NCI-H748 treated with DMSO at 0.1 percent for 48 hours (cell line): ENCODE data around the gene SYCP2.

Experiments used
- DNase-seq: peaks from one replicate; lab custom pipeline; 2025; lab: John Stamatoyannopoulos, UW

Gene SYCP2

GRCh38 chr20:59945175-59945574, 11.7 kb upstream of the SYCP2 start:
- no peak for DNase-seq

GRCh38 chr20:59944726-59945125, 11.3 kb upstream of the SYCP2 start:
- no peak for DNase-seq

GRCh38 chr20:59942245-59942644, 8.8 kb upstream of the SYCP2 start:
- no peak for DNase-seq

GRCh38 chr20:59940956-59941294, 7.5 kb upstream of the SYCP2 start:
- DNase-seq = no peak

- DNase-seq = peak; percentile 67
These were observed 6.9 kb upstream of the SYCP2 start, which contains the start of the genes FAM217B and PPP1R3D for GRCh38 chr20:59940129-59940955. Gene FAM217B, plus strand, starts transcription at chr20:59940389. Its CDS starts 3,555 bp downstream, at chr20:59943944. Gene PPP1R3D, minus strand, starts transcription at chr20:59940305. Its CDS starts 374 bp downstream, at chr20:59939931.

- DNase-seq = no peak
These were observed 6.4 kb upstream of the SYCP2 start for GRCh38 chr20:59939879-59940128.

GRCh38 chr20:59939052-59939878, 5.8 kb upstream of the SYCP2 start:
- no peak for DNase-seq

- DNase-seq = no peak
These were observed 5.2 kb upstream of the SYCP2 start for GRCh38 chr20:59938696-59939051.

- no peak for DNase-seq
These were observed 4.8 kb upstream of the SYCP2 start for GRCh38 chr20:59938221-59938620.

GRCh38 chr20:59937150-59937549, 3.7 kb upstream of the SYCP2 start:
- DNase-seq = no peak

GRCh38 chr20:59936409-59936808, 3.0 kb upstream of the SYCP2 start:
- DNase-seq = no peak

GRCh38 chr20:59935457-59936185, 2.2 kb upstream of the SYCP2 start:
- no peak for DNase-seq

GRCh38 chr20:59933849-59934585, 580 bp upstream of the SYCP2 start:
- peak; percentile 25 for DNase-seq

- no peak for DNase-seq
These were observed 681 bp downstream of the SYCP2 start for GRCh38 chr20:59932616-59933295.

- DNase-seq = no peak
These were observed 1.7 kb downstream of the SYCP2 start for GRCh38 chr20:59931511-59932312.

- DNase-seq = no peak
These were observed 7.5 kb downstream of the SYCP2 start for GRCh38 chr20:59925899-59926298.

GRCh38 chr20:59925359-59925758, 8.1 kb downstream of the SYCP2 start:
- DNase-seq = no peak

- no peak for DNase-seq
These were observed 9.9 kb downstream of the SYCP2 start for GRCh38 chr20:59923514-59923913.

GRCh38 chr20:59920944-59921343, 12.5 kb downstream of the SYCP2 start:
- no peak for DNase-seq

- no peak for DNase-seq
These were observed 20.8 kb downstream of the SYCP2 start for GRCh38 chr20:59912609-59913008.

- no peak for DNase-seq
These were observed 22.4 kb downstream of the SYCP2 start for GRCh38 chr20:59911041-59911440.
